Measurements from ENCODE around the gene LPIN1. TPM values are rescaled to one million over a fixed set of nuclear protein-coding genes. Genes with fewer than 3 reads are reported as not detected.

Gene LPIN1
- total and polyA plus RNA-seq, 2 of the 13 experiments (the other 11 are each of a cell fraction or from before 2014, with no cell fraction given), result 9.7 to 19.4 TPM

GRCh38 chr2:11819235-11819729 lies 72.8 kb downstream of the LPIN1 start (continued):
- TF ChIP-seq THRA (CRISPR knock-in tag; IDR thresholded peaks at IDR 0.05; ENCODE audit: borderline replicate concordance), result peak; percentile 72; the same call in 1 of the 2 replicates
- TF ChIP-seq DRAP1 (CRISPR knock-in tag; IDR thresholded peaks at IDR 0.05), result peak; percentile 52
- TF ChIP-seq AFF4 (CRISPR knock-in tag; IDR thresholded peaks at IDR 0.05), result peak; percentile 65; the same call in 1 of the 2 replicates
- TF ChIP-seq RCOR2 (CRISPR knock-in tag; IDR thresholded peaks at IDR 0.05), result peak; percentile 91
- TF ChIP-seq SRSF1 (optimal IDR thresholded peaks at IDR 0.05; ENCODE audit: low read depth, low read length), result no peak
- TF ChIP-seq FOXP1 (IDR thresholded peaks at IDR 0.05), result no peak
- TF ChIP-seq FOXP1 (CRISPR knock-in tag; IDR thresholded peaks at IDR 0.05), result peak; percentile 92
- TF ChIP-seq KDM5B (CRISPR knock-in tag; IDR thresholded peaks at IDR 0.05; ENCODE audit: borderline replicate concordance), result no peak
- TF ChIP-seq ZHX1 (CRISPR knock-in tag; IDR thresholded peaks at IDR 0.05; ENCODE audit: low read depth), result no peak
- TF ChIP-seq PAXIP1 (CRISPR knock-in tag; conservative IDR thresholded peaks at IDR 0.05), result peak; percentile 98
- no peak for TF ChIP-seq SMC3 (IDR thresholded peaks at IDR 0.05; ENCODE audit: low read length)
- TF ChIP-seq GMEB1 (CRISPR knock-in tag; IDR thresholded peaks at IDR 0.05; ENCODE audit: borderline replicate concordance), result no peak
- TF ChIP-seq LBX2 (CRISPR knock-in tag; IDR thresholded peaks at IDR 0.05; ENCODE audit: borderline replicate concordance), result no peak
- no peak for TF ChIP-seq BRD4 (CRISPR knock-in tag; IDR thresholded peaks at IDR 0.05)
- no peak for TF ChIP-seq ZNF790 (CRISPR knock-in tag; IDR thresholded peaks at IDR 0.05; ENCODE audit: borderline replicate concordance)
